Immature natural killer cell (primary cell): Measurements from ENCODE around the gene MYH11. TPM values are rescaled to one million over a fixed set of nuclear protein-coding genes. Genes with fewer than 3 reads are reported as not detected.
"Not testable (repeated sequence)": the region's sequence is repeated elsewhere in the genome, so short reads cannot be mapped to it uniquely, and the experiment has no call there.

Experiments used
- DNase-seq, 3 donors: peaks; one replicate each; pipeline ENCODE4 v3.0.0; 2022; ENCODE audit warnings: mixed read lengths in 1 of 3
- H3K27ac Mint-ChIP-seq, 6 donors: one replicate each; pipeline ENCODE4 v1.8.0; 2020; ENCODE audit warnings: mixed read lengths in 6 of 6, mild to moderate bottlenecking in 5 of 6, inconsistent platforms in 4 of 6, moderate library complexity in 3 of 6
- H3K27me3 Mint-ChIP-seq, 3 donors: one replicate each; pipeline ENCODE4 v1.8.0; 2020 to 2021; ENCODE audit warnings: low read depth in 3 of 3, mild to moderate bottlenecking in 3 of 3, mixed read lengths in 3 of 3, moderate library complexity in 3 of 3, inconsistent platforms in 1 of 3
- H3K36me3 Mint-ChIP-seq, 3 donors: one replicate each; pipeline ENCODE4 v1.8.0; 2020; ENCODE audit warnings: mixed read lengths in 3 of 3, inconsistent platforms in 2 of 3, mild to moderate bottlenecking in 2 of 3
- H3K4me1 Mint-ChIP-seq, 2 donors: one replicate each; pipeline ENCODE4 v1.8.0; 2020; ENCODE audit warnings: inconsistent platforms in 2 of 2, mild to moderate bottlenecking in 2 of 2, mixed read lengths in 2 of 2, moderate library complexity in 1 of 2
- H3K4me3 Mint-ChIP-seq, 5 donors: one replicate each; pipeline ENCODE4 v1.8.0; 2020; ENCODE audit warnings: mild to moderate bottlenecking in 5 of 5, mixed read lengths in 5 of 5, inconsistent platforms in 3 of 5, moderate library complexity in 3 of 5
- H3K9me3 Mint-ChIP-seq, 6 donors: one replicate each; pipeline ENCODE4 v1.8.0; 2020; ENCODE audit warnings: mild to moderate bottlenecking in 6 of 6, mixed read lengths in 6 of 6, inconsistent platforms in 4 of 6, moderate library complexity in 3 of 6
- polyA plus RNA-seq, 3 donors: library from polyadenylated mRNA; unstranded; fragments of 300-500 nt; fragmentation: Illumina TruSeq; gene quantifications; one replicate each; pipeline ENCODE4 v1.2.3, GENCODE V29; 2021

Gene MYH11
- polyA plus RNA-seq, 3 donors from 2014 or later: 0.32 to 1.6 TPM; not detected in 1

DNA sequence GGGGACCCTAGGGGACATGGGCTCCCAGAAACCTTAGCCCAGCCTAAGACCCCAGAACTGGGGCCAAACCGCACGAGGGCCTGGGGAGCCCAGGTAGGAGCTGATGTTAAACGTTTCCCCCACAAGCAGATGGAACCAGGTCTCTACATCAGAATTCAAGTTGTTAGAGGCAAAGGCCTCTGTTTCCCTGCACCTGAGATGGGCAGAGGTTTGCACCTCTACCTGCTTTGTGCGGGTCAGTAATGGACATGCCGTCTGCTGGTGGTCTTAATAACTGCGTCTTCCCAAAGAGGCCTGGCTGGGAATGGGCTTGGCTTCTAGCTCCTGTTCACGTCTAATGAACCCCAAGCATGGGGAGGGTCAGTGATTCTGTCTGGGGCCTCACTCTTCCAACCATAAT is 127.7 kb downstream of the MYH11 start:
- H3K27me3 Mint-ChIP-seq: peaks cover 0 to 4% (median 0%) of the 10 kb centered on the region in 3 donors
- H3K27ac Mint-ChIP-seq: no peak overlapping the region
- peaks cover 7 to 28% (median 10%) of the 10 kb centered on the region in 3 donors for H3K36me3 Mint-ChIP-seq
- no peak overlapping the region for H3K4me3 Mint-ChIP-seq
- no peak for DNase-seq
- no peaks in the 10 kb centered on the region for H3K4me1 Mint-ChIP-seq
- H3K9me3 Mint-ChIP-seq: no peaks in the 10 kb centered on the region

DNA sequence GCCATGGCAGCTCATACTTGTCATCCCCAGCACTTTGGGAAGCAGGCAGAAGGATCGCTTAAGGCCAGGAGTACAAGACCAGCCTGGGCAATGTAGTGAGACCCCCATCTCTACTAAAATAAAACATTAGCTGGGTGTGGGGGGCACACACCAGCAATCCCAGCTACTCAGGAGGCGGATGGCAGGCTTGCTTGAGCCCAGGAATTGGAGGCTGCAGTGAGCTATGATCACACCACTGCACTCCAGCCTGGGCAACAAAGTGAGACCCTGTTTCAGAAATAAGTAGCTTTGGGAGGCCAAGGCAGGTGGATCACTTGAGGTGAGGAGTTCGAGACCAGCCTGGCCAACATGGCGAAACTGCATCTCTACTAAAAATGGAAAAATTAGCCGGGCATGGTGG is 129.1 kb downstream of the MYH11 start:
- H3K27ac Mint-ChIP-seq: peak overlapping the region in 2 of 6 donors; percentile 6 to 39
- H3K36me3 Mint-ChIP-seq: peaks cover 7 to 23% (median 10%) of the 10 kb centered on the region in 3 donors
- H3K4me3 Mint-ChIP-seq: not testable (repeated sequence)

DNA sequence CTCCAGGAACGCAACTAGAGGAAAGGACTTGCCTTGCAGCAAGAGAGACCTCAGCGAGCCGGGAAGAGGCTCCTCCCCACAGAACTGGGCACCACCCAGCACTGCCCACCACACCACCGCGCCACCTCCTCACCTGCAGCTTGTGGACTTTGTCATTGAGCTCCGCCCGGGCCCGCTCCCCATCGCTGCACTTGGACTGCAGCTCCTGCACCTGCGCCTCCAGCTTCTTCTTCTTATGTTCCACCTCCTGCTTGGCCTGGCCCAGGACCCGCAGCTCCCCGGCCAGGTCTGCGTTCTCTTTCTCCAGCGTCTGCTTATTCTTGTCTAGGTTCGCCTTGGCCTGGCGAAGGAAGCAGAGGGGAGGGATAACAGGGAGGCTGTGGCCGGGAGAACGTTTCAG is 130.1 kb downstream of the MYH11 start:
- Mint-ChIP-seq H3K4me3 (no peak overlapping the region), H3K4me1 (no peaks in the 10 kb centered on the region)

More for the DNA sequence above, 129.1 kb downstream of the MYH11 start:
- not testable (repeated sequence) for DNase-seq, H3K4me1 Mint-ChIP-seq, H3K27me3 Mint-ChIP-seq, H3K9me3 Mint-ChIP-seq

DNA sequence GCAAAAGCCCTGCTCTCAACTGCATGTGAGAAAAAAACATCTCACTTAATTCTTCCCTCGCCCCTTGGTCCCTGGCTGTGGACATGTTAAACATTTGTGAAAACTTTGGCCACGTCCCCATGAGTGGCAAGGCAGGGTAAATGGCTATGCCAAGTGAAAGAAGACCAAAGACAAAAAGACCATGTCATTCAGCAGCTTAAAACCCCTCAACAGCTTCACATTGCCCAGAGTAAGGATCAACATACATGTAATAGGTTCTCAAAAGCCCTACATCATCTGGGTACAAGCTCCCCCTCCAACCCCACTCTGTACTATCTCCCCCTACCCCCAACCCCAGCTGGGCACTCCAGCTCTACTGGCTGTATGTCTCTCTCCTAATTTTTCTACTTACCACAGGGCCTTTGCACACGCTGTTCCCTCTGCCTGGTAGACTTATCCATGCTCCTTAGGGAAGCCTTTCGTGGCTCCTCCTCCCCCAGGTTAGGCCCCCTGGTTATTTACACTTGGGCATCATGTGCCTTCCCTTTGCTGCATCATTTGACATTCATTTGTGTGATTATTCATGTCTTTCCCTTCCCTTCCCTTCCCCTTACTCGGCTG is 131.1 kb downstream of the MYH11 start:
- H3K9me3 Mint-ChIP-seq: no peaks in the 10 kb centered on the region
- no peak for DNase-seq
- H3K4me1 Mint-ChIP-seq: no peaks in the 10 kb centered on the region
- peaks cover 0 to 5% (median 0%) of the 10 kb centered on the region in 3 donors for H3K27me3 Mint-ChIP-seq
- H3K27ac Mint-ChIP-seq: peak overlapping the region in 2 of 6 donors; percentile 10 to 48
- H3K4me3 Mint-ChIP-seq: no peak overlapping the region
- peaks cover 7 to 23% (median 10%) of the 10 kb centered on the region in 3 donors for H3K36me3 Mint-ChIP-seq

More for the DNA sequence above, 130.1 kb downstream of the MYH11 start:
- Mint-ChIP-seq H3K27me3 (peaks cover 0 to 2% (median 0%) of the 10 kb centered on the region in 3 donors), H3K9me3 (no peaks in the 10 kb centered on the region), H3K27ac (peak overlapping the region in 2 of 6 donors; percentile 23 to 24), H3K36me3 (peaks cover 7 to 23% (median 10%) of the 10 kb centered on the region in 3 donors)
- no peak for DNase-seq

- H3K4me1 Mint-ChIP-seq: no peaks in the 10 kb centered on the region
- H3K27ac Mint-ChIP-seq: no peak overlapping the region
- H3K27me3 Mint-ChIP-seq: peaks cover 0 to 5% (median 1%) of the 10 kb centered on the region in 3 donors
- H3K36me3 Mint-ChIP-seq: peaks cover 7 to 23% (median 10%) of the 10 kb centered on the region in 3 donors
- DNase-seq: no peak
- no peaks in the 10 kb centered on the region for H3K9me3 Mint-ChIP-seq
- no peak overlapping the region for H3K4me3 Mint-ChIP-seq
Measured at GRCh38 chr16:15723808-15724207, 133.0 kb downstream of the MYH11 start.

DNA sequence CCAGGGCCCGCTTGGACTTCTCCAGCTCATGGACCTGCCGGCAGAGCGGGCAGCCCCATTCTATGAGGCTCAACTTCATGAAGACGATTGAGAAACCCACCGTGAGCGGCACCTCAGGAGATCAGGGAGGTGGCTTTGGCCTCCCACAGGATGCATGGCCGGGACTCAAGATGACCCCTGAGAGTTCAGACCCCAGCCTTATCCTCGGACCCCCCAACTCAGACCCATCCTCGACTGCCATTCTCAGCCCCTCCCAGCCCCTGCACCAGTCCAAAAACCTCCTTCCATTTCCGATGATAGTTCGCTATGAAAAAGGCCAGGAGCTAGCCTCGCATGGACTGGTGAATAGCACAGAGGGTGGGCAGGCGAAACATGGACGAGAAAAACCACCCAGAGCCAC is 135.8 kb downstream of the MYH11 start:
- no peak overlapping the region for H3K27ac Mint-ChIP-seq
- peaks cover 0 to 4% (median 1%) of the 10 kb centered on the region in 3 donors for H3K27me3 Mint-ChIP-seq
- peaks cover 6 to 17% (median 8%) of the 10 kb centered on the region in 3 donors for H3K36me3 Mint-ChIP-seq
- no peaks in the 10 kb centered on the region for H3K4me1 Mint-ChIP-seq
- no peak for DNase-seq
- no peak overlapping the region for H3K4me3 Mint-ChIP-seq
- H3K9me3 Mint-ChIP-seq: no peaks in the 10 kb centered on the region

GRCh38 chr16:15716694-15717447 is 140.0 kb downstream of the MYH11 start:
- Mint-ChIP-seq H3K4me1 (peaks cover 7 to 8% of the 10 kb centered on the region in 2 donors), H3K27me3 (peaks cover 0 to 3% (median 2%) of the 10 kb centered on the region in 3 donors), H3K9me3 (no peaks in the 10 kb centered on the region), H3K27ac (peak overlapping the region in 1 of 6 donors; percentile 10), H3K4me3 (no peak overlapping the region), H3K36me3 (peaks cover 4 to 6% (median 4%) of the 10 kb centered on the region in 3 donors)
- no peak for DNase-seq

GRCh38 chr16:15715221-15715620 is 141.6 kb downstream of the MYH11 start:
- peaks cover 7 to 8% of the 10 kb centered on the region in 2 donors for H3K4me1 Mint-ChIP-seq
- no peak overlapping the region for H3K4me3 Mint-ChIP-seq
- no peak for DNase-seq
- H3K36me3 Mint-ChIP-seq: peaks cover 4 to 9% (median 4%) of the 10 kb centered on the region in 3 donors
- H3K9me3 Mint-ChIP-seq: no peaks in the 10 kb centered on the region
- H3K27ac Mint-ChIP-seq: peak overlapping the region in 1 of 6 donors; percentile 55
- peaks cover 0 to 3% (median 0%) of the 10 kb centered on the region in 3 donors for H3K27me3 Mint-ChIP-seq

DNA sequence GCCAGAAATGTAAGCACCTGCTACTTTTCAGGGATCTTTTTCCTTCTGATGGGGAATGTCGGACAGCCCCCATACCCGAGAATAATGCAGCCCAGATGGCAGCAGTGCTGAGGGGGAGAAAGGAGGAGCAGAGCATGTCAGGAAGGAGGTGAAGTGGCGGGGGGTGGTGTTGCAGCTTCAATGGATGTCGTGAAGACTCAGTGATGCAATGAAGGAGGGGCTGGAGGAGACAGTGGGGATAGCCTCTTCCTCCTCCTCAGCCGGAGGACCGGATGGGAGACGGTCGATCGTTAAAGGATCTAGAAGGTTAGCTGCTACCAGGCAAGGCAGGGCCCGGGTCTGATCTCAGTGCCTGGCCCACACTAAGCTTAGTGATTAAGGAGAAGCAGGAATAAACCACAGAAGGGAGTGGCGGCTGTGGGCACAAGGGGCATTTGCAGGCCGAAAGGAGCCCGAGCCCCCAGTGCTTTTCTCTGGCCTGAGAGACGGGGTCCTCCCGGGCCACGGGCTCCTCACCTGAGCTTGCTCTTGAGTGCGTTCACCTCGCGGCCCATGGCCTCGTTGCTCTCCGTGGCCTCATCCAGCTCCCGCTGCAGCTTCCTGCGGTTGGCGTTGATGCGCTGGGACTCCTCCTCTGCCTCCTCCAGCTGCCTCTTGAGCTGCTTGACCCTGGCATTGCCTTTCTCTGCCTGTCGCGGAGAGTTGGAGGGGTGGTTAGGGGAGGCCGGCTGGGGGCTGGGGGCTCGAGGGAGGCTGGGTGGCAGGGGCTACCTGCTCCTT is 142.2 kb downstream of the MYH11 start:
- Mint-ChIP-seq H3K4me3 (no peak overlapping the region), H3K9me3 (no peaks in the 10 kb centered on the region), H3K36me3 (peaks cover 4 to 9% (median 4%) of the 10 kb centered on the region in 3 donors), H3K27ac (no peak overlapping the region), H3K4me1 (peaks cover 7 to 8% of the 10 kb centered on the region in 2 donors), H3K27me3 (peaks cover 0 to 3% (median 0%) of the 10 kb centered on the region in 3 donors)
- DNase-seq: no peak

GRCh38 chr16:15708997-15709396 is 147.8 kb downstream of the MYH11 start:
- no peak for DNase-seq
- H3K27me3 Mint-ChIP-seq: peaks cover 0 to 1% (median 0%) of the 10 kb centered on the region in 3 donors
- H3K36me3 Mint-ChIP-seq: peaks cover 4 to 12% (median 4%) of the 10 kb centered on the region in 3 donors
- no peak overlapping the region for H3K27ac Mint-ChIP-seq
- H3K4me1 Mint-ChIP-seq: peaks cover 18 to 29% of the 10 kb centered on the region in 2 donors
- H3K4me3 Mint-ChIP-seq: no peak overlapping the region
- H3K9me3 Mint-ChIP-seq: no peaks in the 10 kb centered on the region

DNA sequence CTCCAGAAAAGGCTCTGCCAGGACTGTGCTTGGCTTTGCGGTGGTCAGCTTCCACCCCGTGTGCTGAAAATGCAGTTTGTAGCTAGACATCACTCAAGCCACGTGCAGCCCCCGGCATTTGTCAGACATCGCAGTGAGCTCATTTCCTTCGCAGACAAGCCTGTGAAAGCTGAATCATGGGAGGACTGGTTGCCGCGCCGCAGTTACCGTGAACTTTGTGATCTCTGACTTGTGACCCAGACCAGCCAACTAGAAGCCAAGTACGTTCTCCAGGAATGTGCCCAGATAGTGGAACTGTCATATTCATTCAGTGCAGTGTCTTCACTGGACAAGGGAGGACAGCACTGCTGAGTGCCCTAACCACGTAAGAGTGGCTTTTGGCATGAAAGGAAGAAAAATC is 148.7 kb downstream of the MYH11 start:
- H3K36me3 Mint-ChIP-seq: peaks cover 2 to 11% (median 4%) of the 10 kb centered on the region in 3 donors
- H3K9me3 Mint-ChIP-seq: no peaks in the 10 kb centered on the region
- no peaks in the 10 kb centered on the region for H3K27me3 Mint-ChIP-seq
- peaks cover 17 to 32% of the 10 kb centered on the region in 2 donors for H3K4me1 Mint-ChIP-seq
- DNase-seq: no peak
- H3K4me3 Mint-ChIP-seq: no peak overlapping the region
- H3K27ac Mint-ChIP-seq: no peak overlapping the region

- Mint-ChIP-seq H3K4me3 (no peak overlapping the region), H3K9me3 (no peaks in the 10 kb centered on the region), H3K27me3 (no peaks in the 10 kb centered on the region), H3K27ac (no peak overlapping the region), H3K36me3 (peaks cover 0 to 10% (median 4%) of the 10 kb centered on the region in 3 donors), H3K4me1 (peaks cover 13 to 28% of the 10 kb centered on the region in 2 donors)
- DNase-seq: no peak
Measured at GRCh38 chr16:15707332-15707731, 149.5 kb downstream of the MYH11 start.

DNA sequence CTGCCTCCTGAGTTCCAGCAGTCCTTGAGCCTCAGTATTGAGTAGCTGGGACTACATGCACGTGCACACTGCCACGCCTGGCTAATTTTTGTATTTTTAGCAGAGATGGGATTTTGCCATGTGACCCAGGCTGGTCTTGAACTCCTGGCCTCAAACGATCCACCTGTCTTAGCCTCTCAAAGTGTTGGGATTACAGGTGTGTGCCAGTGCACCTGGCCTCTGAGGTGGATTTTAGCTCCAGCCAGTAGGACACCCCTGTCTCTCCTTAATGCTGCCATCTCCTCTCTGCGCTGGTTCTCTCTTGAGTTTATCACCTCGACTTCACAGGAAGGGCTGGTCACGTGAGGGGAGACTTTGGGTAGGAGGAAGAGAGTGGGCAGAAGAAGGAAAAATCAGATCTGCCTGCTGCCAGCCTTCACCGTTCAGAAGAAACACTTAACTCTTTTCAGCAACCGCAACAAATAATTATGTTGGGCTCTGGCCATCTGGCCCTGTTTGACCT is 151.7 kb downstream of the MYH11 start:
- H3K27ac Mint-ChIP-seq: peak overlapping the region; percentile 28 to 79 (median 42)
- H3K36me3 Mint-ChIP-seq: peaks cover 0 to 14% (median 4%) of the 10 kb centered on the region in 3 donors
- H3K4me1 Mint-ChIP-seq: peaks cover 13 to 28% of the 10 kb centered on the region in 2 donors
- peak overlapping the region in 2 of 5 donors; percentile 10 to 24 for H3K4me3 Mint-ChIP-seq
- no peaks in the 10 kb centered on the region for H3K9me3 Mint-ChIP-seq
- no peak for DNase-seq
- no peaks in the 10 kb centered on the region for H3K27me3 Mint-ChIP-seq
